HEK293 (cell line): ENCODE results near the gene TBX6.

Experiments used
- GFI1B ChIP-seq: fragments of 450-650 bp; formaldehyde crosslinking; IDR thresholded peaks from 2 replicates; pipeline ENCODE4 v1.5.1; 2016; ENCODE audit warnings: missing biosample characterization, missing genetic modification characterization
- GLI4 ChIP-seq: fragments of 450-650 bp; formaldehyde crosslinking; IDR thresholded peaks from 2 replicates; pipeline ENCODE4 v1.5.1; 2016; ENCODE audit warnings: missing biosample characterization, missing genetic modification characterization
- GLIS2 ChIP-seq: fragments of 450-650 bp; formaldehyde crosslinking; IDR thresholded peaks from 2 replicates; pipeline ENCODE4 v1.5.1; 2016; ENCODE audit warnings: missing biosample characterization, missing genetic modification characterization
- KLF16 ChIP-seq: fragments of 450-650 bp; formaldehyde crosslinking; IDR thresholded peaks from 2 replicates; pipeline ENCODE4 v1.5.1; 2017; ENCODE audit warnings: missing biosample characterization, missing genetic modification characterization
- KLF7 ChIP-seq: fragments of 450-650 bp; formaldehyde crosslinking; IDR thresholded peaks from 2 replicates; pipeline ENCODE4 v1.5.1; 2016; ENCODE audit warnings: missing biosample characterization, missing genetic modification characterization, borderline replicate concordance
- MYNN ChIP-seq: fragments of 450-650 bp; formaldehyde crosslinking; IDR thresholded peaks from 2 replicates; pipeline ENCODE4 v1.5.1; 2016; ENCODE audit warnings: missing biosample characterization, missing genetic modification characterization, borderline replicate concordance
- MZF1 ChIP-seq: fragments of 450-650 bp; formaldehyde crosslinking; IDR thresholded peaks from 2 replicates; pipeline ENCODE4 v1.5.1; 2017; ENCODE audit warnings: missing biosample characterization, missing genetic modification characterization, borderline replicate concordance
- SCRT2 ChIP-seq: fragments of 450-650 bp; formaldehyde crosslinking; IDR thresholded peaks from 2 replicates; pipeline ENCODE4 v1.5.1; 2016; ENCODE audit warnings: missing biosample characterization, missing genetic modification characterization
- SP7 ChIP-seq: fragments of 450-650 bp; formaldehyde crosslinking; IDR thresholded peaks from 2 replicates; pipeline ENCODE4 v1.5.1; 2016; ENCODE audit warnings: missing biosample characterization, missing genetic modification characterization
- ZBTB21 ChIP-seq: fragments of 450-650 bp; formaldehyde crosslinking; IDR thresholded peaks from 2 replicates; pipeline ENCODE4 v1.5.1; 2017; ENCODE audit warnings: missing biosample characterization, missing genetic modification characterization
- ZBTB8A ChIP-seq: fragments of 450-650 bp; formaldehyde crosslinking; IDR thresholded peaks from 2 replicates; pipeline ENCODE4 v1.5.1; 2016; ENCODE audit warnings: missing biosample characterization, missing genetic modification characterization
- ZNF112 ChIP-seq: fragments of 450-650 bp; formaldehyde crosslinking; IDR thresholded peaks from 2 replicates; pipeline ENCODE4 v1.5.0; 2017; ENCODE audit warnings: missing biosample characterization, missing genetic modification characterization
- ZNF121 ChIP-seq: fragments of 450-650 bp; formaldehyde crosslinking; IDR thresholded peaks from 2 replicates; pipeline ENCODE4 v1.5.1; 2016; ENCODE audit warnings: missing biosample characterization, missing genetic modification characterization
- ZNF138 ChIP-seq: fragments of 450-650 bp; formaldehyde crosslinking; IDR thresholded peaks from 2 replicates; pipeline ENCODE4 v1.5.1; 2016; ENCODE audit warnings: missing biosample characterization, missing genetic modification characterization, borderline replicate concordance
- ZNF174 ChIP-seq: fragments of 450-650 bp; formaldehyde crosslinking; IDR thresholded peaks from 2 replicates; pipeline ENCODE4 v1.5.0; 2017; ENCODE audit warnings: missing biosample characterization, mild to moderate bottlenecking, missing genetic modification characterization
- ZNF280D ChIP-seq: fragments of 450-650 bp; formaldehyde crosslinking; IDR thresholded peaks from 2 replicates; pipeline ENCODE4 v1.5.1; 2016; ENCODE audit warnings: missing biosample characterization, missing genetic modification characterization
- ZNF311 ChIP-seq: fragments of 450-650 bp; formaldehyde crosslinking; IDR thresholded peaks from 2 replicates; pipeline ENCODE4 v1.5.1; 2017; ENCODE audit warnings: missing biosample characterization, missing genetic modification characterization, borderline replicate concordance
- ZNF391 ChIP-seq: fragments of 450-650 bp; formaldehyde crosslinking; IDR thresholded peaks from 2 replicates; pipeline ENCODE4 v1.5.1; 2016; ENCODE audit warnings: low read depth, missing biosample characterization, missing genetic modification characterization, borderline replicate concordance
- ZNF449 ChIP-seq: fragments of 450-650 bp; formaldehyde crosslinking; IDR thresholded peaks from 2 replicates; pipeline ENCODE4 v1.5.1; 2017; ENCODE audit warnings: missing biosample characterization, mild to moderate bottlenecking, missing genetic modification characterization, moderate library complexity
- ZNF501 ChIP-seq: fragments of 450-650 bp; formaldehyde crosslinking; IDR thresholded peaks from 2 replicates; pipeline ENCODE4 v1.5.1; 2016; ENCODE audit warnings: missing biosample characterization, missing genetic modification characterization
- ZNF529 ChIP-seq: fragments of 450-650 bp; formaldehyde crosslinking; IDR thresholded peaks from 2 replicates; pipeline ENCODE4 v1.5.1; 2017; ENCODE audit warnings: missing genetic modification characterization, missing biosample characterization; ENCODE audit not compliant: insufficient replicate concordance
- ZNF530 ChIP-seq: fragments of 450-650 bp; formaldehyde crosslinking; IDR thresholded peaks from 2 replicates; pipeline ENCODE4 v1.5.1; 2016; ENCODE audit warnings: low read depth, missing biosample characterization, missing genetic modification characterization
- ZNF549 ChIP-seq: fragments of 450-650 bp; IDR thresholded peaks from 2 replicates; pipeline ENCODE4 v1.5.1; 2018; ENCODE audit warnings: missing biosample characterization, missing genetic modification characterization, mild to moderate bottlenecking, inconsistent platforms, moderate library complexity
- ZNF560 ChIP-seq: fragments of 450-650 bp; formaldehyde crosslinking; IDR thresholded peaks from 2 replicates; pipeline ENCODE4 v1.5.1; 2017; ENCODE audit warnings: missing biosample characterization, missing genetic modification characterization, borderline replicate concordance
- ZNF664 ChIP-seq: fragments of 450-650 bp; formaldehyde crosslinking; IDR thresholded peaks from 2 replicates; pipeline ENCODE4 v1.5.1; 2016; ENCODE audit warnings: missing biosample characterization, missing genetic modification characterization
- ZNF677 ChIP-seq: fragments of 450-650 bp; IDR thresholded peaks from 2 replicates; pipeline ENCODE4 v1.5.0; 2018; ENCODE audit warnings: missing biosample characterization, mild to moderate bottlenecking, missing genetic modification characterization, moderate library complexity
- ZNF776 ChIP-seq: fragments of 450-650 bp; formaldehyde crosslinking; IDR thresholded peaks from 2 replicates; pipeline ENCODE4 v1.5.0; 2017; ENCODE audit warnings: missing biosample characterization, missing genetic modification characterization, borderline replicate concordance
- ZNF830 ChIP-seq: fragments of 450-650 bp; IDR thresholded peaks from 2 replicates; pipeline ENCODE4 v1.5.0; 2018; ENCODE audit warnings: missing biosample characterization, missing genetic modification characterization, low read depth, mild to moderate bottlenecking, moderate library complexity
- TF ChIP-seq, protein P1 (sequence below): fragments of 450-650 bp; IDR thresholded peaks from 2 replicates; pipeline ENCODE4 v1.5.1; 2018; ENCODE audit warnings: missing biosample characterization, mild to moderate bottlenecking, missing genetic modification characterization
- TF ChIP-seq, protein P2 (sequence below): sonication (generic); formaldehyde crosslinking; IDR thresholded peaks from 2 replicates; pipeline ENCODE4 v1.8.1; 2022; ENCODE audit warnings: mild to moderate bottlenecking, moderate library complexity, missing genetic modification reagents
- TF ChIP-seq, protein P3 (sequence below): fragments of 450-650 bp; formaldehyde crosslinking; IDR thresholded peaks from 2 replicates; pipeline ENCODE4 v1.5.1; 2017; ENCODE audit warnings: missing biosample characterization, missing genetic modification characterization

TBX6 gene

GRCh38 chr16:30091474-30092372 lies at the start of gene TBX6 (continued):
- TF ChIP-seq GLI4 (no peak), KLF16 (peak; percentile 55; the same call in 1 of the 2 replicates), ZNF677 (tag by site-specific recombination) (no peak), ZNF776 (tag by site-specific recombination) (no peak), ZNF530 (tag by site-specific recombination) (no peak), ZNF138 (tag by site-specific recombination) (no peak), ZNF449 (tag by site-specific recombination) (no peak), ZNF549 (tag by site-specific recombination) (no peak), ZNF280D (tag by site-specific recombination) (no peak), ZNF529 (tag by site-specific recombination) (no peak), MZF1 (tag by site-specific recombination) (no peak), MYNN (tag by site-specific recombination) (no peak), SP7 (tag by site-specific recombination) (no peak), KLF7 (0 out of 2 replicates have a peak, but pooled peaks have one; percentile 27), ZBTB21 (no peak), ZNF830 (no peak), ZNF391 (no peak; the same call in 1 of the 2 replicates), GFI1B (tag by site-specific recombination) (no peak), ZBTB8A (tag by site-specific recombination) (no peak; the same call in 1 of the 2 replicates), ZNF121 (tag by site-specific recombination) (no peak), SCRT2 (tag by site-specific recombination) (no peak), GLIS2 (tag by site-specific recombination) (peak; percentile 95), ZNF311 (no peak), ZNF112 (no peak), ZNF664 (tag by site-specific recombination) (no peak), ZNF174 (no peak), ZNF560 (no peak), ZNF501 (tag by site-specific recombination) (peak; percentile 88)
- TF ChIP-seq, protein P1, sequence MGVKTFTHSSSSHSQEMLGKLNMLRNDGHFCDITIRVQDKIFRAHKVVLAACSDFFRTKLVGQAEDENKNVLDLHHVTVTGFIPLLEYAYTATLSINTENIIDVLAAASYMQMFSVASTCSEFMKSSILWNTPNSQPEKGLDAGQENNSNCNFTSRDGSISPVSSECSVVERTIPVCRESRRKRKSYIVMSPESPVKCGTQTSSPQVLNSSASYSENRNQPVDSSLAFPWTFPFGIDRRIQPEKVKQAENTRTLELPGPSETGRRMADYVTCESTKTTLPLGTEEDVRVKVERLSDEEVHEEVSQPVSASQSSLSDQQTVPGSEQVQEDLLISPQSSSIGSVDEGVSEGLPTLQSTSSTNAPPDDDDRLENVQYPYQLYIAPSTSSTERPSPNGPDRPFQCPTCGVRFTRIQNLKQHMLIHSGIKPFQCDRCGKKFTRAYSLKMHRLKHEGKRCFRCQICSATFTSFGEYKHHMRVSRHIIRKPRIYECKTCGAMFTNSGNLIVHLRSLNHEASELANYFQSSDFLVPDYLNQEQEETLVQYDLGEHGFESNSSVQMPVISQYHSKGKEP, result peak; percentile 46; the same call in 1 of the 2 replicates
- TF ChIP-seq, protein P2, sequence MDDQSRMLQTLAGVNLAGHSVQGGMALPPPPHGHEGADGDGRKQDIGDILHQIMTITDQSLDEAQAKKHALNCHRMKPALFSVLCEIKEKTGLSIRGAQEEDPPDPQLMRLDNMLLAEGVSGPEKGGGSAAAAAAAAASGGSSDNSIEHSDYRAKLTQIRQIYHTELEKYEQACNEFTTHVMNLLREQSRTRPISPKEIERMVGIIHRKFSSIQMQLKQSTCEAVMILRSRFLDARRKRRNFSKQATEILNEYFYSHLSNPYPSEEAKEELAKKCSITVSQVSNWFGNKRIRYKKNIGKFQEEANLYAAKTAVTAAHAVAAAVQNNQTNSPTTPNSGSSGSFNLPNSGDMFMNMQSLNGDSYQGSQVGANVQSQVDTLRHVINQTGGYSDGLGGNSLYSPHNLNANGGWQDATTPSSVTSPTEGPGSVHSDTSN (CRISPR knock-in tag), result peak; percentile 74; the same call in 1 of the 2 replicates
- TF ChIP-seq, protein P3, sequence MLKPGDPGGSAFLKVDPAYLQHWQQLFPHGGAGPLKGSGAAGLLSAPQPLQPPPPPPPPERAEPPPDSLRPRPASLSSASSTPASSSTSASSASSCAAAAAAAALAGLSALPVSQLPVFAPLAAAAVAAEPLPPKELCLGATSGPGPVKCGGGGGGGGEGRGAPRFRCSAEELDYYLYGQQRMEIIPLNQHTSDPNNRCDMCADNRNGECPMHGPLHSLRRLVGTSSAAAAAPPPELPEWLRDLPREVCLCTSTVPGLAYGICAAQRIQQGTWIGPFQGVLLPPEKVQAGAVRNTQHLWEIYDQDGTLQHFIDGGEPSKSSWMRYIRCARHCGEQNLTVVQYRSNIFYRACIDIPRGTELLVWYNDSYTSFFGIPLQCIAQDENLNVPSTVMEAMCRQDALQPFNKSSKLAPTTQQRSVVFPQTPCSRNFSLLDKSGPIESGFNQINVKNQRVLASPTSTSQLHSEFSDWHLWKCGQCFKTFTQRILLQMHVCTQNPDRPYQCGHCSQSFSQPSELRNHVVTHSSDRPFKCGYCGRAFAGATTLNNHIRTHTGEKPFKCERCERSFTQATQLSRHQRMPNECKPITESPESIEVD (tag by site-specific recombination), result no peak
